Endothelial cell of umbilical vein (primary cell): ENCODE measurements around the gene NF1. TPM values are rescaled to one million over a fixed set of nuclear protein-coding genes. Genes with fewer than 3 reads are reported as not detected.

Experiments
- BruUV-seq: library from RNA; stranded (reverse); fragments of 400-500 nt; replicated peaks from 2 replicates; lab custom pipeline; 2021; lab: Mats Ljungman, UMichigan
- CTCF ChIA-PET: fragments of 300-600, 350-600 bp; sonication (Branson Sonifier 250); formaldehyde crosslinking; loops from one replicate; lab custom pipeline; 2021; ENCODE audit warnings: antibody characterized with exemption, inconsistent platforms; lab: Charles Lee
- POLR2A ChIA-PET: fragments of 300-600, 350-600 bp; sonication (Branson Sonifier 250); formaldehyde crosslinking; loops from one replicate; lab custom pipeline; 2021; ENCODE audit warnings: antibody characterized with exemption, inconsistent platforms; lab: Charles Lee
- DNase-seq: peaks from one replicate; pipeline ENCODE4 v3.0.0-alpha.2; 2011; ENCODE audit warnings: low read depth, low spot score
- FAIRE-seq: peaks from 2 replicates; lab custom pipeline; 2011; peaks lifted over from hg19 to GRCh38; lab: Jason Lieb, UNC
- H2AFZ ChIP-seq: 2 replicates; pipeline ENCODE4 v1.6.0; 2012; ENCODE audit warnings: low read depth, low read length, control low read depth, inconsistent platforms
- H3K27ac ChIP-seq: 2 replicates; pipeline ENCODE4 v1.5.1; 2011; ENCODE audit warnings: low read depth, mild to moderate bottlenecking, control low read depth, low read length, moderate library complexity; ENCODE audit not compliant: insufficient read depth
- H3K27me3 ChIP-seq, 2 experiments: 2 replicates each; pipeline versions ENCODE4 v1.6.0 to v1.6.1; 2011; ENCODE audit warnings: low read length in 2 of 2, mixed read lengths in 1 of 2; ENCODE audit not compliant: control insufficient read depth in 2 of 2, insufficient read depth in 2 of 2
- H3K36me3 ChIP-seq, 2 experiments: 2 replicates in 1 of 2; 3 replicates in 1 of 2; pipeline ENCODE4 v1.5.1; 2011; ENCODE audit warnings: low read length in 2 of 2, mild to moderate bottlenecking in 1 of 2, moderate library complexity in 1 of 2; ENCODE audit not compliant: control insufficient read depth in 2 of 2, insufficient read depth in 2 of 2; ENCODE audit errors: extremely low read depth in 1 of 2
- H3K4me1 ChIP-seq: 3 replicates; pipeline ENCODE4 v1.5.1; 2011; ENCODE audit warnings: mild to moderate bottlenecking, low read length; ENCODE audit not compliant: control insufficient read depth, insufficient read depth; ENCODE audit errors: extremely low read depth
- H3K4me2 ChIP-seq: 2 replicates; pipeline ENCODE4 v1.6.1; 2011; ENCODE audit warnings: low read length, control low read depth, mixed read lengths; ENCODE audit not compliant: insufficient read depth
- H3K4me3 ChIP-seq, 3 experiments: fragments of 200-600 bp in 1 of 3; sonication (generic), shearing (Covaris generic) in 1 of 3; replicated peaks in 1 of 3; 2 replicates each; pipeline ENCODE4 v1.5.1; 2011 to 2016; ENCODE audit warnings: control low read depth in 3 of 3, low read length in 3 of 3, mild to moderate bottlenecking in 2 of 3, inconsistent platforms in 1 of 3, low read depth in 1 of 3, moderate library complexity in 1 of 3; ENCODE audit not compliant: insufficient read depth in 1 of 3
- H3K79me2 ChIP-seq: 2 replicates; pipeline ENCODE4 v1.6.0; 2012; ENCODE audit warnings: low read length, inconsistent platforms; ENCODE audit not compliant: control insufficient read depth, insufficient read depth
- H3K9ac ChIP-seq: replicated peaks from 2 replicates; pipeline ENCODE3; 2011; ENCODE audit warnings: low read length, control low read depth; ENCODE audit not compliant: insufficient read depth; ENCODE audit errors: extremely low read depth
- H3K9me1 ChIP-seq: replicated peaks from 3 replicates; pipeline ENCODE4 v1.6.0; 2011; ENCODE audit warnings: mild to moderate bottlenecking, low read length; ENCODE audit not compliant: control insufficient read depth, insufficient read depth; ENCODE audit errors: extremely low read depth
- H3K9me3 ChIP-seq: replicated peaks from 2 replicates; pipeline ENCODE4 v1.5.1; 2012; ENCODE audit warnings: low read length, inconsistent platforms; ENCODE audit not compliant: control insufficient read depth, insufficient read depth
- H4K20me1 ChIP-seq: replicated peaks from 2 replicates; pipeline ENCODE3; 2011; ENCODE audit warnings: mild to moderate bottlenecking, low read length; ENCODE audit not compliant: control insufficient read depth, insufficient read depth; ENCODE audit errors: extremely low read depth
- EZH2 ChIP-seq: IDR thresholded peaks from 2 replicates; pipeline ENCODE4 v1.6.1; 2012; ENCODE audit warnings: borderline replicate concordance, low read depth, mild to moderate bottlenecking, moderate library complexity, low read length, inconsistent platforms; ENCODE audit not compliant: severe bottlenecking
- FOS ChIP-seq: IDR thresholded peaks from 2 replicates; pipeline ENCODE4 v1.6.1; 2011; ENCODE audit warnings: mild to moderate bottlenecking, low read length, moderate library complexity, borderline replicate concordance; ENCODE audit not compliant: insufficient read depth
- GATA2 ChIP-seq: IDR thresholded peaks from 2 replicates; pipeline ENCODE4 v1.7.0; 2011; ENCODE audit warnings: low read depth, mild to moderate bottlenecking, moderate library complexity, mixed read lengths, low read length; ENCODE audit not compliant: insufficient read length, insufficient read depth
- JUN ChIP-seq: IDR thresholded peaks from 2 replicates; pipeline ENCODE4 v1.6.1; 2011; ENCODE audit warnings: borderline replicate concordance, low read depth; ENCODE audit not compliant: insufficient read length, insufficient read depth
- MYC ChIP-seq: IDR thresholded peaks from one replicate; pipeline ENCODE4 v1.6.1; 2011; ENCODE audit warnings: mild to moderate bottlenecking, low read depth, low read length
- POLR2A ChIP-seq: IDR thresholded peaks from 2 replicates; pipeline ENCODE4 v1.6.1; 2012; ENCODE audit warnings: low read depth, mild to moderate bottlenecking, control low read depth, low read length
- POLR2AphosphoS5 ChIP-seq: IDR thresholded peaks from 2 replicates; pipeline ENCODE4 v1.6.1; 2012; ENCODE audit warnings: low read depth, mild to moderate bottlenecking, control low read depth, low read length, moderate library complexity; ENCODE audit not compliant: insufficient read depth
- dilution Hi-C: fragments of 300-500 bp; cut with MboI; formaldehyde crosslinking; loops from one replicate; pipeline ENCODE4 v1.15.0; 2019; ENCODE audit warnings: low sequenced_read_pairs; ENCODE audit not compliant: extremely low pct_ligation_motif_present
- intact Hi-C: fragments of 100-400 bp; cut with micrococcal nuclease; formaldehyde crosslinking; loops from one replicate; pipeline ENCODE4 v1.10.0; 2022
- polyA plus RNA-seq, 4 experiments: library from polyadenylated mRNA; depleted of rRNA in 3 of 4; stranded (reverse) in 3 of 4; unstranded in 1 of 4; fragments of >200 nt; gene quantifications; 2 replicates each; pipeline versions ENCODE4 v1.2.1 to v1.2.3, GENCODE V29; 2011 to 2012; ENCODE audit warnings: missing spikeins in 1 of 4
- total RNA-seq: library from RNA; stranded (reverse); gene quantifications from 2 replicates; pipeline ENCODE4 v1.2.3, GENCODE V29; 2021
- TF ChIP-seq, protein P1 (sequence below), 2 donors: IDR thresholded peaks; 1 replicate in 1 of 2; 2 replicates in 1 of 2; pipeline ENCODE4 v1.5.1; 2011; ENCODE audit warnings: low read length in 2 of 2, mild to moderate bottlenecking in 2 of 2, moderate library complexity in 2 of 2, control low read depth in 1 of 2, inconsistent platforms in 1 of 2, low read depth in 1 of 2; ENCODE audit not compliant: insufficient read depth in 1 of 2; ENCODE audit errors: extremely low read depth in 1 of 2
- TF ChIP-seq, protein P2 (sequence below): IDR thresholded peaks from 2 replicates; pipeline ENCODE4 v1.6.1; 2011; ENCODE audit not compliant: insufficient read depth, insufficient read length

NF1 gene
- total and polyA plus RNA-seq, 2 donors (not counting 3 experiments of a cell fraction or from before 2014, with no cell fraction given) = 13.7 to 42.4 TPM

DNA sequence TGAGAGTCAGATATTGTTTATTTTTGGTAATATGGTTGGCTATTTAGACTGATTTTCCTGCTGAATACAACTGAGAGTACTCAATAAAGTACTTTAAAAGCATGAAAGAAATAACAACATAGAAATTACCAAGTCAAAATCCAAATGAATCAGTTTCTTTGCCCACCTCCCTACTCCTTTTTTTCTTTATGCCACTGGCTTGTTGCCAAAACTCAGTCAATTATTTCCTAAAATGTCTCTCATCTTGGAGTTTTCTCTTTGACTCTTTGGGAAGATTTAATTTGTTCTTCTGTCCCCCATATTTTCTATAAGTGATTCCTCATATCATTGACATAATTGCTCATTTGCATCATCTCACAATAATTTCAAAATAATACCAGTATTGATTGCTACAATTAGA is 204.8 kb downstream of the NF1 start:
- DNase-seq (no peak), FAIRE-seq (no peak)
- Histone ChIP-seq H3K36me3 (no peaks in the 10 kb centered on the region), H3K9me3 (no peaks in the 10 kb centered on the region), H3K79me2 (no peaks in the 10 kb centered on the region), H3K4me3 (no peak overlapping the region), H3K27ac (no peak overlapping the region), H3K9me1 (no peaks in the 10 kb centered on the region), H3K4me2 (no peak overlapping the region), H4K20me1 (no peaks in the 10 kb centered on the region), H3K27me3 (no peaks in the 10 kb centered on the region), H3K9ac (no peak overlapping the region), H2AFZ (no peak overlapping the region), H3K4me1 (no peaks in the 10 kb centered on the region)
- dilution Hi-C loops = no loop called here
- intact Hi-C loops = no loop called here
- ChIA-PET CTCF (no interaction called here), POLR2A (no interaction called here)
- BruUV-seq = no TSS peak
- TF ChIP-seq POLR2A (no peak), POLR2AphosphoS5 (no peak), GATA2 (no peak)
- TF ChIP-seq, protein P1, sequence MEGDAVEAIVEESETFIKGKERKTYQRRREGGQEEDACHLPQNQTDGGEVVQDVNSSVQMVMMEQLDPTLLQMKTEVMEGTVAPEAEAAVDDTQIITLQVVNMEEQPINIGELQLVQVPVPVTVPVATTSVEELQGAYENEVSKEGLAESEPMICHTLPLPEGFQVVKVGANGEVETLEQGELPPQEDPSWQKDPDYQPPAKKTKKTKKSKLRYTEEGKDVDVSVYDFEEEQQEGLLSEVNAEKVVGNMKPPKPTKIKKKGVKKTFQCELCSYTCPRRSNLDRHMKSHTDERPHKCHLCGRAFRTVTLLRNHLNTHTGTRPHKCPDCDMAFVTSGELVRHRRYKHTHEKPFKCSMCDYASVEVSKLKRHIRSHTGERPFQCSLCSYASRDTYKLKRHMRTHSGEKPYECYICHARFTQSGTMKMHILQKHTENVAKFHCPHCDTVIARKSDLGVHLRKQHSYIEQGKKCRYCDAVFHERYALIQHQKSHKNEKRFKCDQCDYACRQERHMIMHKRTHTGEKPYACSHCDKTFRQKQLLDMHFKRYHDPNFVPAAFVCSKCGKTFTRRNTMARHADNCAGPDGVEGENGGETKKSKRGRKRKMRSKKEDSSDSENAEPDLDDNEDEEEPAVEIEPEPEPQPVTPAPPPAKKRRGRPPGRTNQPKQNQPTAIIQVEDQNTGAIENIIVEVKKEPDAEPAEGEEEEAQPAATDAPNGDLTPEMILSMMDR (IDR thresholded peaks at IDR 0.05; ENCODE audit: extremely low read depth in 1 of 2, insufficient read depth in 1 of 2, low read depth in 1 of 2, low read length in 2 of 2) = no peak

DNA sequence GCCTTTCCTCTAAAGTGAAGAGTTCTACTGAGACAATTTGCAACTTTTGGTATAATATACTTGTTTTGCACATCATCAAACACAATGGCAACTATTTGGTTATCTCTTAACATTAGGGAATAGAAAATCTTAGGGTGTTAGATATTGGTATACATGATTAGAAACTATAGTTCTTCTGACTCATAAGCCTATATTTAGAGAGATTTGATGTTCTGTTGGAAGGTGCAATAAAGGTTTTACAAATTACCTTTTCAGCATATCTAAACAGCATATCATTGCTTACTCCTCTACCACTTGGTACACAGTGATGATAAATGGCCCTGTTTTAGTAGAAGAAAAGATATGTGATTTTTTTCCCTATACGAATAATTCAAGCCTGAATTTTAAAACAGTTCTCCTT is 212.9 kb downstream of the NF1 start:
- Histone ChIP-seq H3K9me3 (no peaks in the 10 kb centered on the region), H3K79me2 (peaks cover 5% of the 10 kb centered on the region), H3K4me2 (no peak overlapping the region), H3K27me3 (no peaks in the 10 kb centered on the region), H3K27ac (no peak overlapping the region), H2AFZ (no peak overlapping the region), H3K36me3 (no peaks in the 10 kb centered on the region), H3K9me1 (no peaks in the 10 kb centered on the region), H3K4me1 (peaks cover 2% of the 10 kb centered on the region), H4K20me1 (no peaks in the 10 kb centered on the region), H3K9ac (no peak overlapping the region), H3K4me3 (no peak overlapping the region)
- ChIA-PET POLR2A (no interaction called here), CTCF (no interaction called here)
- TF ChIP-seq, protein P2, sequence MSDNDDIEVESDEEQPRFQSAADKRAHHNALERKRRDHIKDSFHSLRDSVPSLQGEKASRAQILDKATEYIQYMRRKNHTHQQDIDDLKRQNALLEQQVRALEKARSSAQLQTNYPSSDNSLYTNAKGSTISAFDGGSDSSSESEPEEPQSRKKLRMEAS = no peak
- no peak for TF ChIP-seq GATA2
- no peak for TF ChIP-seq POLR2A
- no peak for TF ChIP-seq FOS
- no peak for TF ChIP-seq MYC
- TF ChIP-seq, protein P1 (IDR thresholded peaks at IDR 0.05; ENCODE audit: extremely low read depth in 1 of 2, insufficient read depth in 1 of 2, low read depth in 1 of 2, low read length in 2 of 2) = no peak
- no peak for TF ChIP-seq POLR2AphosphoS5
- TF ChIP-seq EZH2 = no peak
- TF ChIP-seq JUN = no peak
- FAIRE-seq (no peak), DNase-seq (no peak)
- intact Hi-C loops = no loop called here
- dilution Hi-C loops = no loop called here
- no TSS peak for BruUV-seq
